ENCODE results near the gene TTLL8.
A peak's percentile ranks its signal among the peaks of the same experiment; 100 is the strongest.

TTLL8 gene

DNA sequence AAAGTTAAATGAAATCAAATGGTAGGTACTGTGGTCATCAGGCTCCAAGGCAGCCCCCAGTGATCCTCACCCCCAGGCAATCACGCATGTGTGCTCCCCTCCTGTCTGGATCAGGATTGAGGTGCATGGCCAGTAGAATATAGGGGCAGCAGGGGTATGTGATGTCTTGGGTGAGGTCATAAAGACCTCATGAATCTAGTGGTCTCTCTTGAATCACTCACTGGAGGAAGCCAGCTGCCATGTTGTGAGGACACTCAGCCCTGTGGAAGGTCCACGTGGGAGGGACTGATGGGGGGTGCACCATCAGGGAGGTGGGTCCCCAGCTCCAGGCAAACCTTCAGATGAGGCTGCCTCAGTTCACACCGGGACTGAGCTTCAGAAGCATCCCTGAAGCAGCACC is 38.8 kb downstream of the TTLL8 start:
- DNase-seq (ENCODE audit: low read depth in 2 of 2): no peak

- no peak for DNase-seq (ENCODE audit: low read depth in 2 of 2)
Measured at GRCh38 chr22:50018608-50019285, 39.4 kb downstream of the TTLL8 start.

DNA sequence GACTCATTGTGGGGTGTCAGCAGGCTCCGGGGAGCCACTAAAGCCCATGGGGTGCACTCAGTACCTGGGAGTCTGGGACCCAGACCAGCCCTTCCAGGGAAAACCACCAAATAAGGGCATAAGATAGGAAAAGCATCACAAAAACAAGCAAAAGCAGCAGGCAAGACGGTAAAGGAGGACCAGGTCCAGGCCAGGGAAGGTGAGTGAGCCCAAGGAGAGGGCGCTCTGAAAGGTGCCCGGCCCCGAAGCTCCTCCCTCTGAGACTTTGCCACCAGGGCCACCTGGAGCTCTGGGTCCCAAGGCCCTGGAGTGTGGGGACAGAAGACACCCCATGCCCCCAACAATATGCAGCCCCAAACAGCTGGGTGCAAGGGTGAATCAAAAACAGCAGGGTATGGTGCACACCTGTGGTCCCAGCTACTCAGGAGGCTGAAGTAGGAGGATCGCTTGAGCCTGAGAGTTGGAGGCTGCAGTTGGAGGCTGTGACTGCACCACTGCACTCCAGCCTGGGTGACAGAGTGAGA is 40.3 kb downstream of the TTLL8 start:
- no peak for DNase-seq (ENCODE audit: low read depth in 2 of 2)

DNA sequence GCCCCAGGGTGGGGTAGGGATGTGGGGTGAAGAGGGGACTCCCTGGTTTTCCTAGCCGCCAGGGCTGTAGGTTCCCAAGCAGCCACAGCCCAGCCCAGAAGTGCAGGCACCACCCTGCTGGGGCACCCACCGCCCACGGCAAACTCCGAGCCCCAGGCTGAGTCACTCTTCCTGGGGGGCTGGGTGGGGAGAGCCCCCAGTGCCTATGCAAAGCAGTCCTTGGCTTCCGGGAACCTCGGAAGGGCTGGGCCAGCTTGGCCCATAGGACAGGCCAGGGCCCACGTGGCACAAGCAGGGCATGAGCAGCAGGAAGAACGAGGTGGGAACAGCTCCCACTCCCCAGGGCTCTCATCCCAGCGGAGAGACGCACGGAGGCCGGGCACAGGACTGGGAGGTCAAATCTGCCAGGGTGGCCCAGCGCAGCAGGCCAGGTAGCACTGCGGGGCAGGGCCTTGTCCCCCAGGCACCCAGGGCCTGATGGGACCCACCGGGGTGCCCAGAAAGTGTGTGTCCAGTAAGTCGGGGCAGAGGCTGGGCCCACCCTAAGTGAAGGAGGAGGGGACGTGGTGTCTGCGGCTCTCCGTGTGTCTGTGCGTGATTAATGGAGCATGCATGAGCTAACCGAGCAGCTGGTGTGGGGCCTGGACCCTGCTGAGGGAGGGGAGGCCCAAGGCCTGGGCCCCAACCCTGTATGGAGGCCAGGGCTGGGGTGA is 41.0 kb downstream of the TTLL8 start:
- DNase-seq (ENCODE audit: low read depth in 2 of 2): peak; percentile 60 to 81

DNA sequence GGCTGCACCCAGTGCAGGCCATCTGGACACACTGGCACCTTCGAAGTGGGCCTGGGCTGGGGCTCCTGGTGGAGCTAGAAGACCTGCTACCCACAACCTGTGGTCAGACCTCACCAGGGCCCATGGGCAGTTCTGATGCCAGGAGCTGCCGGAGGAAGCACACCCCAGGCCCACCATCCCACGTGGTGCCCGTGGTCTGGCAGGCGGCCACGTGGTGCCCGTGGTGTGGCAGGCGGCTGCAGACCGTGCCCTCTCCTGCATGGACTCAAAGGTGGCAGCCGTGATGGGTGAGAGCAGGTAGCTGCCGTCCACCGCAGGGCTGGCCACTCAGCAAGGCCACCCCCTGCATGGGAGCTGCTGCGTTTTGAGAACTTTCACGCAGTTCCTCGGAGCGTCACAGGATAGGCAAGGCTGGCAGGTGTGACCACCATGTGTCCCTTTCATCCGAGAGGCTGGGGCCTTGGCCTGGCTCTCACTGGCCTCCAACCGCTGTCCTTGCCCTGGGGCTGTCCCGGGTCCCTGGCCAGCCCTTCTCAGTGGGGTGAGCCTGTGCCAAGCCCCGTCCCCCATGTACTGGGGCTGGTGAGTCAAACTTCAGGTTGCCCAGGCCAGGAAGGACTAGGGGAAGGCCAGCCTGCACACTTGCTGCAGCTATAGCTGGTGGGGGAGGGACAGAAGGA is 41.6 kb downstream of the TTLL8 start:
- no peak for DNase-seq (ENCODE audit: low read depth in 2 of 2)

- no peak for DNase-seq (ENCODE audit: low read depth in 2 of 2)
Measured at GRCh38 chr22:50015451-50016307, 42.4 kb downstream of the TTLL8 start.

- no peak for DNase-seq (ENCODE audit: low read depth in 2 of 2)
Measured at GRCh38 chr22:50014655-50015401, 43.3 kb downstream of the TTLL8 start.

DNA sequence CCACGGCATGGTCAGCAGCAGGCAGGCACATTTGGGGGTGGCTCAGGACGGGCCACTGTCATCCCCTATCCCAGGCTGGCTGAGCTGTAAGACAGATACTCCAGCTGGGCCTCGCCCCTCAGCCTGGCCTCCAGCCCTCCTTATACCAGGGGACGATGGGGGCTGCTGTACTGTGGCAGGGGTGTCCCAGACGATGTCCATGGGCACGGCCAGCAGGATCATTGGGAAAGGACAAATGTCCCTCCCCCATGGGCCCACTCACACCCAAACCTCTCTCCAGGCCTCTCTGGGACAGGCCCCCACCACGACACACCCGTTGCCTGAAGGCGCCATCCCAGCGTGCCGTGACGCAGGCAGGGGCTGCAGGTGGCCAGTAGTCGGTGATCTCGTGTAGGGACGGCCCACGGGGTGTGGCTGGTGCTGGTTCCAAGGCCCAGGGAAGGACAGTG is 44.0 kb downstream of the TTLL8 start:
- no peak for DNase-seq (ENCODE audit: low read depth in 2 of 2)

DNA sequence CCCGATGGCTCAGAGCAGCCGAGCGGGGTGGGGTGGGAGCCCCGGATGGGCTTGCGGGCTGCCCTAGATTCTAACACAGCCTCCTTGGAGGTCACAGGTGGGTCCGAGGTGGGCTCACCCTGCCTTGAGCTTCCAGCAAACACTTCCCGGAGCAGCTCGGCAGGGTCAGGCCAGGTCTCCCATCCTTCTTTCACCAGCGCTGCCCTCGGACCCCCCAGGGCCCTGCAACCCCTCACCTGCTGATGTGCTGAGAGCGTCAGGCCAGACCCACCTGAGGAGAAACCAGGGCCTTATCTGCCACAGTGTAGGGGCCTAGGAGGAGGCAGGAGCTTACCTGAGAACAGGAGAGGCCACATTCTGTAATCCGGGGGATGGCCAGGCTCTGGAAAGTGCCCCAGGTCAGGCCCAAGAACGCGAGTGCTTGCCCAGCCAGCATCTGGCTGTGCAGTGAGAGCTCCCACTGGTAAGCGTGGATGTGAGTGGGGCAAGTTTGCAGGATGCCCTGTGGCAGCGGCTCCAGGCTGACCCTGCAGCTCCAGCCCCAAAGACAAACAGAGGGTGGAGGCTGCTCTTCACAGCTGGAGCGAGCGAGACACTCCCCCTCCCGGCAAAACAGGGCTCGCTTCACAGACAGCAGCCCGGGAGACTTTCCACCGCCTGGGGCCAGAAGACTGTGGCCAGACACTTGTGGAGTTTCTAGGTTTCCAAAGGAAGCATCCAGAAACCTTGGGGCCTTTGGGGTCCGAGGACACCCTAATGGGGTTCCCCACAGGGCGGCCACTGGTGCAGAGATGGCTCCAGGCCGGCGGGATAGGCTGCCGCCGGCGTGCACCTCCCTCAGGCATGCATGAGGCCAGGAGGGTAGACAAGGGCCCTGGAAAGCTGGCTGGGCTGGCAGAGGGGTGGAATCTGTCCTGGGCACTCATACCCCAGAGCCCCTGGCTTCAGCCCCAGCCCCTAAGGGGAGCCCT is 45.6 kb downstream of the TTLL8 start, which contains the start of gene IL17REL:
IL17REL (minus strand) TSS at position 555 of the 971 bp plus-strand sequence; CDS start at position 436, 119 bp downstream.
- DNase-seq (ENCODE audit: low read depth in 2 of 2): no peak

GRCh38 chr22:50011447-50012210 is 46.5 kb downstream of the TTLL8 start:
- no peak for DNase-seq (ENCODE audit: low read depth in 2 of 2)

- no peak for DNase-seq (ENCODE audit: low read depth in 2 of 2)
Measured at GRCh38 chr22:50010676-50011446, 47.2 kb downstream of the TTLL8 start.

DNA sequence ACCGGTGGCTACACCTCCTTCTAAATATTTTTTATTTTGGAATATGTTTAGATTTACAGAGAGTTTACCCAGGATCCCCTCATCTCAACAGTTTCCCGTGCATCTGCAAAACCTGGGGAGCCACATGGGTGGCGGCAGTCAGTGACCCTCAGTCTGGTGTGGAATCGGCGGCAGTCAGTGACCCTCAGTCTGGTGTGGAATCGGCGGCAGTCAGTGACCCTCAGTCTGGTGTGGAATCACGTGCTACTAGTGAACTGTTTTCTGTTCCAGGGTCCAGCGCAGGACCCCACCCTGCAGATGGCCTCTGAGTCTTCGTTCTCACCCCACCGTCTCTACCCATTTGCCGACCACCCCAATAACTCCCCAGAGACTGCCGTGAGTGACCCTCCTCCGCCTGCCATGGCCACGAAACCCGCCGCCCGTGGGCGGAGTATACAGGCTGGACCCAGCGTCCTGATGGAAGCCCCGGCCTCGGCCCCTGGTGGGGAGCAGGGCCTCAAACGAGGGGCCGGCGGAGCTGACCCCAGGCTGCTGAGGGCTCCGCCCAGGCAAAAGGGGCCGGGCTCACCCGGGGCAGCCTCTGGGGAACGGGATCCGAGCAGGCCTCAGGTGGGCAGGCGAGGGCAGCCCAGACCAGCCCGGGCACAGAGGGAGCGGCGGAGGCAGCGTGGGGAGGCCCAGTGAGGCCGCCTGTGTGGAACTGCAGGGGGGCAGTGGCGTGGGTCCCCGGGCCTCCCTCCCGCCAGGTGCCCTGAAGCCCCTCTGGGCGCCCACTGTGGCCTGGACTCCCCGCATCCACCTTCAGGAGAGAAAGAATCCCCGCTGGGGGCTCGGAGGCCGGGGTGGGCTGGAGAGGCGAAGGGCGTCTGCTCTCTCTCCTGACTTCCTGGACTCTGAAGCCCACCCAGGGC is 48.1 kb downstream of the TTLL8 start:
- no peak for DNase-seq (ENCODE audit: low read depth in 2 of 2)

DNA sequence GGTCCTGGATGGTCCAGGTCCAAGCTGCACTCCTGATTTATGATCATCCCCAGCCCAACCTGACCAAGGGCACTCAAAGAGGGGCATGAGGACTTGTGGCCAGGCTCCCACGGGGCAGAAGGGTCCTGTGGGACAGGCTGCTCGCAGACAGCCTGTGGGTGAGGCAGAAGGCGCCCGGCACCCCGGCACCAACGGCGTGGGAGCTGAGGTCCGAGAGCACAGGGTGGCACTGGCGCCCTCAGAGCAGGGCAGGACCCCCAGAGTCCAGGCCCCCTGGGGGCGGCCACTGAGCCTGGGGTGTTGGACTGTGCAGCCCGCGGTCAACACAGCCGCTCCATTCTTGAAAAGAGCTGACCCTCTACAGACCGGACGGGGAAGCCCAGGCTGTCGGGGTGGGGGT is 48.8 kb downstream of the TTLL8 start:
- DNase-seq (ENCODE audit: low read depth in 2 of 2): no peak

GRCh38 chr22:50008151-50009040 is 49.7 kb downstream of the TTLL8 start:
- no peak for DNase-seq (ENCODE audit: low read depth in 2 of 2)

GRCh38 chr22:50007057-50007511 is 51.0 kb downstream of the TTLL8 start:
- no peak for DNase-seq (ENCODE audit: low read depth in 2 of 2)

- no peak for DNase-seq (ENCODE audit: low read depth in 2 of 2)
Measured at GRCh38 chr22:50004918-50005317, 53.2 kb downstream of the TTLL8 start.
